Bronchial epithelial cell (primary cell): ENCODE data around the gene DNAH3. TPM values are rescaled to one million over a fixed set of nuclear protein-coding genes. Genes with fewer than 3 reads are reported as not detected.

Experiments
- DNase-seq: peaks from one replicate; pipeline ENCODE4 v3.0.0-alpha.2; 2010; ENCODE audit warnings: low read depth
- FAIRE-seq: peaks from 2 replicates; lab custom pipeline; 2011; peaks lifted over from hg19 to GRCh38; lab: Jason Lieb, UNC
- H3K27me3 ChIP-seq: 2 replicates; pipeline ENCODE4 v1.5.1; 2011; ENCODE audit warnings: low read length; ENCODE audit not compliant: control insufficient read depth, insufficient read depth
- H3K36me3 ChIP-seq: 2 replicates; pipeline ENCODE4 v1.5.1; 2011; ENCODE audit warnings: low read length; ENCODE audit not compliant: control insufficient read depth, insufficient read depth
- H3K4me3 ChIP-seq: 2 replicates; pipeline ENCODE4 v1.5.1; 2011; ENCODE audit warnings: mild to moderate bottlenecking, low read depth, low read length, control low read depth
- total RNA-seq: library from RNA; depleted of rRNA; stranded (reverse); fragments of >200 nt; gene quantifications from 2 replicates; pipeline ENCODE4 v1.2.1, GENCODE V29; 2014
- TF ChIP-seq, protein P1 (sequence below): IDR thresholded peaks from 2 replicates; pipeline ENCODE4 v1.5.1; 2011; ENCODE audit warnings: mild to moderate bottlenecking, moderate library complexity, low read length, control low read depth, inconsistent platforms; ENCODE audit not compliant: insufficient read depth, severe bottlenecking

Gene DNAH3
- total RNA-seq, 1 donor from 2014 or later: 0.26 TPM

DNA sequence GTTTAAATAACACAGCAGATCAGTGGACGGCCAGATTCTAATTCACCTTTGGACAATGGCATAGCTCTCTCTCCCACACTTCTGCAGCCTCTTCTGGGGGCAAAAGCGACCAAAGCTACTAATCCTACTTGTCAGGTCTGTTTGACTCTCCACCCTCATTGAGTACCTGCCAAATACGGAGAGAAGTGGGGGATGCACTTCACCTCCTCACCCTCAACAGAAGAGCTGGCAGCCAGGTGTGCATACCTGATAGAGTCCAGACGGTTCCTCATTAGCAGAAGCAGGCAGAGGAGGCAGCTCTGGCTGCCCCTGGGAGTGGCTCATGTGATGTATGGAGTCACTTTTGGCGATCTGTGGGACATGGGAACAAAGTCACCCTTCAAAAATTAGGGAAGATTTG, 4.9 kb downstream of the DNAH3 start:
- no peak for FAIRE-seq

DNA sequence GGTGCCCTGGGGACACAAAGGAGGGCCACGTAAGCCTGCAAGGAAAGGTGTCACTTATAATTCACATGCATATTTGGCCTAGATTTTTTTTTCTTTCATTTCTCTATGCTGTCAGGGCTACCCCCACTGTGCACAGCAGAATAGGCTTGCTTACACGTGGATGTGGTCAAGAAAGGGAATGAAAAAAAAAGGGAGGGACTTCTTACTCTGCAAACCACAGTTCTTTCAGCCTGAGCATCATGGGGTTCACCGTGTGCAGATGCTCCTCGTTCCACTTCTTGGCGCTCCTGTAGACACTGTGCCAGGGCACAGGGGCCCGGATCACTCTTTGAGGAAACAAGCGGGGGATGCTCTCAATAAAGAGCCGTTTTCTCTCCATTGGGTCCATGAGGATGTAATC, 16.6 kb downstream of the DNAH3 start:
- no peak for FAIRE-seq
- no peaks in the 10 kb centered on the region for H3K27me3 ChIP-seq

More for the DNA sequence above, 4.9 kb downstream of the DNAH3 start:
- TF ChIP-seq, protein P1, sequence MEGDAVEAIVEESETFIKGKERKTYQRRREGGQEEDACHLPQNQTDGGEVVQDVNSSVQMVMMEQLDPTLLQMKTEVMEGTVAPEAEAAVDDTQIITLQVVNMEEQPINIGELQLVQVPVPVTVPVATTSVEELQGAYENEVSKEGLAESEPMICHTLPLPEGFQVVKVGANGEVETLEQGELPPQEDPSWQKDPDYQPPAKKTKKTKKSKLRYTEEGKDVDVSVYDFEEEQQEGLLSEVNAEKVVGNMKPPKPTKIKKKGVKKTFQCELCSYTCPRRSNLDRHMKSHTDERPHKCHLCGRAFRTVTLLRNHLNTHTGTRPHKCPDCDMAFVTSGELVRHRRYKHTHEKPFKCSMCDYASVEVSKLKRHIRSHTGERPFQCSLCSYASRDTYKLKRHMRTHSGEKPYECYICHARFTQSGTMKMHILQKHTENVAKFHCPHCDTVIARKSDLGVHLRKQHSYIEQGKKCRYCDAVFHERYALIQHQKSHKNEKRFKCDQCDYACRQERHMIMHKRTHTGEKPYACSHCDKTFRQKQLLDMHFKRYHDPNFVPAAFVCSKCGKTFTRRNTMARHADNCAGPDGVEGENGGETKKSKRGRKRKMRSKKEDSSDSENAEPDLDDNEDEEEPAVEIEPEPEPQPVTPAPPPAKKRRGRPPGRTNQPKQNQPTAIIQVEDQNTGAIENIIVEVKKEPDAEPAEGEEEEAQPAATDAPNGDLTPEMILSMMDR: no peak
- Histone ChIP-seq H3K4me3 (no peak overlapping the region), H3K27me3 (peaks cover 2% of the 10 kb centered on the region), H3K36me3 (no peaks in the 10 kb centered on the region)
- DNase-seq: no peak

DNA sequence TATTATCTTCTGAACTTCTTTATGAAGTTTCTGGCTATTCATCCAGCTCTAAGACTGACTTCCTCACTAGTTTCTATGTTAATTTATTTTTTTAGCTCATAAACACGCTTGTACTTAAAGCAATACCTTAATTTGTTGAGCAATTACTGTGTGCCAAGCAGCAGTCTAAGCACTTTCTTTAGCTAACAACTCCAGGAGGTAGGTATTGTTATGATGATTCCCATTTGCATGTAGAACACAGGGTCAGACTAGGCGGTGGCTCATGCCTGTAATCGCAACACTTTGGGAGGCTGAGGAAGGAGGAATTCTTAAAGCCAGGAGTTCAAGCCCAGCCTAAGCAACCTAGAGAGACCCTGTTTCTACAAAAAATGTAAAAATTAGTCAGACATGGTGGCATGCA, 19.8 kb downstream of the DNAH3 start:
- Histone ChIP-seq H3K36me3 (no peaks in the 10 kb centered on the region), H3K27me3 (peaks cover 1% of the 10 kb centered on the region), H3K4me3 (no peak overlapping the region)
- FAIRE-seq: no peak
- DNase-seq: no peak
- TF ChIP-seq, protein P1: no peak

More for the DNA sequence above, 16.6 kb downstream of the DNAH3 start:
- Histone ChIP-seq H3K4me3 (no peak overlapping the region), H3K36me3 (no peaks in the 10 kb centered on the region)
- DNase-seq: no peak
- TF ChIP-seq, protein P1: no peak

DNA sequence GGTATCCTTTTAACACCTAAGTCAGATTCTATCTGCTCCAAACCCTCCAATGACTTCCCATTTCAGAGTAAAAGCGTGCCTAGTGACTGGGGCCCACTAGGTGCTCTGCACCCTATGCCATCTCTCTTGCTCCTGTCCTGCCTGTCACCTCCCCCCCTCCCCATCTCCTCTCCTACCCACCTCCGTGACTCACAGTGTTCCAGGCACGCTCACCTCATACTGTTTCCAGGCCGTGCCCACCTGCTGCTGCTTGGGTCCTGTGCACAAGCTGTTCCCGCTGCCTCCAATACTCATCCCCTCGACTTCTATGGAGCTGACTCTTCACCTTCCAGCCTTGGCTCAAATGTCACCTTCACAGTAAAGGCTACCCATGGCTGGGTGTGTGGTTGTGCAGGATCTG, 21.7 kb downstream of the DNAH3 start:
- no peak for DNase-seq
- H3K4me3 ChIP-seq: no peak overlapping the region
- no peaks in the 10 kb centered on the region for H3K36me3 ChIP-seq
- FAIRE-seq: no peak
- peaks cover 1% of the 10 kb centered on the region for H3K27me3 ChIP-seq
- TF ChIP-seq, protein P1: no peak

GRCh38 chr16:21126518-21126917, 24.1 kb downstream of the DNAH3 start:
- DNase-seq (no peak), FAIRE-seq (no peak)
- peaks cover 1% of the 10 kb centered on the region for H3K27me3 ChIP-seq
- H3K36me3 ChIP-seq: no peaks in the 10 kb centered on the region
- H3K4me3 ChIP-seq: no peak overlapping the region
- TF ChIP-seq, protein P1: no peak

- TF ChIP-seq, protein P1: no peak
- Histone ChIP-seq H3K4me3 (no peak overlapping the region), H3K36me3 (no peaks in the 10 kb centered on the region), H3K27me3 (peaks cover 1% of the 10 kb centered on the region)
- FAIRE-seq (no peak), DNase-seq (no peak)
These were observed 25.5 kb downstream of the DNAH3 start for GRCh38 chr16:21125191-21125590.
